ENCODE measurements around the gene BLVRB. TPM values are rescaled to one million over a fixed set of nuclear protein-coding genes. Genes with fewer than 3 reads are reported as not detected.

Gene BLVRB
- total and polyA plus RNA-seq, 10 of the 15 experiments (the other 5 are each of a cell fraction or from before 2014, with no cell fraction given) = 6.3 to 53.3 (median 27.8) TPM

GRCh38 chr19:40425450-40426287 is 39.9 kb downstream of the BLVRB start, which contains the start of gene SERTAD1 (continued):
- TF ChIP-seq, protein P1, sequence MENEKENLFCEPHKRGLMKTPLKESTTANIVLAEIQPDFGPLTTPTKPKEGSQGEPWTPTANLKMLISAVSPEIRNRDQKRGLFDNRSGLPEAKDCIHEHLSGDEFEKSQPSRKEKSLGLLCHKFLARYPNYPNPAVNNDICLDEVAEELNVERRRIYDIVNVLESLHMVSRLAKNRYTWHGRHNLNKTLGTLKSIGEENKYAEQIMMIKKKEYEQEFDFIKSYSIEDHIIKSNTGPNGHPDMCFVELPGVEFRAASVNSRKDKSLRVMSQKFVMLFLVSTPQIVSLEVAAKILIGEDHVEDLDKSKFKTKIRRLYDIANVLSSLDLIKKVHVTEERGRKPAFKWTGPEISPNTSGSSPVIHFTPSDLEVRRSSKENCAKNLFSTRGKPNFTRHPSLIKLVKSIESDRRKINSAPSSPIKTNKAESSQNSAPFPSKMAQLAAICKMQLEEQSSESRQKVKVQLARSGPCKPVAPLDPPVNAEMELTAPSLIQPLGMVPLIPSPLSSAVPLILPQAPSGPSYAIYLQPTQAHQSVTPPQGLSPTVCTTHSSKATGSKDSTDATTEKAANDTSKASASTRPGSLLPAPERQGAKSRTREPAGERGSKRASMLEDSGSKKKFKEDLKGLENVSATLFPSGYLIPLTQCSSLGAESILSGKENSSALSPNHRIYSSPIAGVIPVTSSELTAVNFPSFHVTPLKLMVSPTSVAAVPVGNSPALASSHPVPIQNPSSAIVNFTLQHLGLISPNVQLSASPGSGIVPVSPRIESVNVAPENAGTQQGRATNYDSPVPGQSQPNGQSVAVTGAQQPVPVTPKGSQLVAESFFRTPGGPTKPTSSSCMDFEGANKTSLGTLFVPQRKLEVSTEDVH (IDR thresholded peaks at IDR 0.05; ENCODE audit: low read depth, partially characterized antibody) = no peak
- TF ChIP-seq BCL11A (IDR thresholded peaks at IDR 0.05; ENCODE audit: low read depth, low read length) (no peak), ATF2 (IDR thresholded peaks at IDR 0.05; ENCODE audit: low read length) (no peak), SIN3A (IDR thresholded peaks at IDR 0.05; ENCODE audit: low read depth, low read length) (0 out of 2 replicates have a peak, but pooled peaks have one; percentile 32), NFIC (IDR thresholded peaks at IDR 0.05; ENCODE audit: low read depth, low read length) (no peak; the same call in 1 of the 2 replicates), CREM (IDR thresholded peaks at IDR 0.05; ENCODE audit: low read depth) (peak; percentile 20; the same call in 1 of the 2 replicates), NRF1 (conservative IDR thresholded peaks at IDR 0.05; ENCODE audit: low read depth, low read length) (peak; percentile 90), RB1 (IDR thresholded peaks at IDR 0.05; ENCODE audit: borderline replicate concordance) (peak; percentile 54; the same call in 1 of the 2 replicates), KAT2A (conservative IDR thresholded peaks at IDR 0.05; ENCODE audit: control insufficient read depth, low read depth, low read length) (no peak), MYB (IDR thresholded peaks at IDR 0.05; ENCODE audit: borderline replicate concordance, low read depth, low read length) (no peak), ZNF274 (IDR thresholded peaks at IDR 0.05; ENCODE audit: insufficient read depth, insufficient read length) (no peak), ATF7 (IDR thresholded peaks at IDR 0.05; ENCODE audit: low read depth) (0 out of 2 replicates have a peak, but pooled peaks have one; percentile 45), HDAC6 (IDR thresholded peaks at IDR 0.05; ENCODE audit: unreplicated experiment) (peak; percentile 52), HSF1 (IDR thresholded peaks at IDR 0.05; ENCODE audit: low read depth, low read length) (no peak), SIX5 (IDR thresholded peaks at IDR 0.05; ENCODE audit: low read depth, low read length, severe bottlenecking) (no peak), EZH2 (IDR thresholded peaks at IDR 0.05; ENCODE audit: borderline replicate concordance, control insufficient read depth, low read depth, low read length) (no peak), ZNF207 (IDR thresholded peaks at IDR 0.05; ENCODE audit: borderline replicate concordance) (peak; percentile 86), FOXM1 (IDR thresholded peaks at IDR 0.05; ENCODE audit: low read depth, low read length) (no peak; the same call in 1 of the 2 replicates)
- TF ChIP-seq, protein P2, sequence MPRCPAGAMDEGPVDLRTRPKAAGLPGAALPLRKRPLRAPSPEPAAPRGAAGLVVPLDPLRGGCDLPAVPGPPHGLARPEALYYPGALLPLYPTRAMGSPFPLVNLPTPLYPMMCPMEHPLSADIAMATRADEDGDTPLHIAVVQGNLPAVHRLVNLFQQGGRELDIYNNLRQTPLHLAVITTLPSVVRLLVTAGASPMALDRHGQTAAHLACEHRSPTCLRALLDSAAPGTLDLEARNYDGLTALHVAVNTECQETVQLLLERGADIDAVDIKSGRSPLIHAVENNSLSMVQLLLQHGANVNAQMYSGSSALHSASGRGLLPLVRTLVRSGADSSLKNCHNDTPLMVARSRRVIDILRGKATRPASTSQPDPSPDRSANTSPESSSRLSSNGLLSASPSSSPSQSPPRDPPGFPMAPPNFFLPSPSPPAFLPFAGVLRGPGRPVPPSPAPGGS (IDR thresholded peaks at IDR 0.05; ENCODE audit: borderline replicate concordance, insufficient read depth, low read depth, low read length, poor library complexity, severe bottlenecking) = no peak

Data from GM12878 (cell line).